ENCODE measurements around the gene PINLYP.

The PINLYP gene
- long read RNA-seq, donor 1, transcript PINLYP-204 (3 exons, 706 nt) = major isoform, 9 of 13 reads
- long read RNA-seq, donor 1, partial matches to known transcripts = 0 of 13 reads
- long read RNA-seq, donor 1, other reads (novel, unspliced or antisense) = 0 of 13 reads
- long read RNA-seq, donor 2, partial matches to known transcripts = 0 of 7 reads
- long read RNA-seq, donor 2, other reads (novel, unspliced or antisense) = 0 of 7 reads
- long read RNA-seq, donor 3, partial matches to known transcripts = 0 of 3 reads
- long read RNA-seq, donor 3, other reads (novel, unspliced or antisense) = 0 of 3 reads
- long read RNA-seq, donor 4, partial matches to known transcripts = 0 of 4 reads
- long read RNA-seq, donor 4, other reads (novel, unspliced or antisense) = 0 of 4 reads
- long read RNA-seq, donor 5, transcript PINLYP-205 (4 exons, 557 nt) = major isoform, 10 of 19 reads
- long read RNA-seq, donor 5, transcript PINLYP-203 (4 exons, 569 nt) = minor isoform, 8 of 19 reads
- long read RNA-seq, donor 5, partial matches to known transcripts = 0 of 19 reads
- long read RNA-seq, donor 5, other reads (novel, unspliced or antisense) = 0 of 19 reads
- long read RNA-seq, donor 6, transcript PINLYP-205 (4 exons, 557 nt) = major isoform, 5 of 13 reads
- long read RNA-seq, donor 6, partial matches to known transcripts = 0 of 13 reads
- long read RNA-seq, donor 6, other reads (novel, unspliced or antisense) = 0 of 13 reads
- long read RNA-seq, donor 7 = 0 reads
- long read RNA-seq, donor 8, partial matches to known transcripts = 0 of 6 reads
- long read RNA-seq, donor 8, other reads (novel, unspliced or antisense) = 0 of 6 reads

GRCh38 chr19:43575156-43575950, at the start of gene PINLYP, which contains the start of gene XRCC1:
TSS of gene PINLYP (plus strand) at chr19:43575801. CDS start at chr19:43577192, 1,391 bp downstream.
TSS of gene XRCC1 (minus strand) at chr19:43575527. CDS start at chr19:43575458, 69 bp downstream.
- peak; percentile 86 for DNase-seq

DNA sequence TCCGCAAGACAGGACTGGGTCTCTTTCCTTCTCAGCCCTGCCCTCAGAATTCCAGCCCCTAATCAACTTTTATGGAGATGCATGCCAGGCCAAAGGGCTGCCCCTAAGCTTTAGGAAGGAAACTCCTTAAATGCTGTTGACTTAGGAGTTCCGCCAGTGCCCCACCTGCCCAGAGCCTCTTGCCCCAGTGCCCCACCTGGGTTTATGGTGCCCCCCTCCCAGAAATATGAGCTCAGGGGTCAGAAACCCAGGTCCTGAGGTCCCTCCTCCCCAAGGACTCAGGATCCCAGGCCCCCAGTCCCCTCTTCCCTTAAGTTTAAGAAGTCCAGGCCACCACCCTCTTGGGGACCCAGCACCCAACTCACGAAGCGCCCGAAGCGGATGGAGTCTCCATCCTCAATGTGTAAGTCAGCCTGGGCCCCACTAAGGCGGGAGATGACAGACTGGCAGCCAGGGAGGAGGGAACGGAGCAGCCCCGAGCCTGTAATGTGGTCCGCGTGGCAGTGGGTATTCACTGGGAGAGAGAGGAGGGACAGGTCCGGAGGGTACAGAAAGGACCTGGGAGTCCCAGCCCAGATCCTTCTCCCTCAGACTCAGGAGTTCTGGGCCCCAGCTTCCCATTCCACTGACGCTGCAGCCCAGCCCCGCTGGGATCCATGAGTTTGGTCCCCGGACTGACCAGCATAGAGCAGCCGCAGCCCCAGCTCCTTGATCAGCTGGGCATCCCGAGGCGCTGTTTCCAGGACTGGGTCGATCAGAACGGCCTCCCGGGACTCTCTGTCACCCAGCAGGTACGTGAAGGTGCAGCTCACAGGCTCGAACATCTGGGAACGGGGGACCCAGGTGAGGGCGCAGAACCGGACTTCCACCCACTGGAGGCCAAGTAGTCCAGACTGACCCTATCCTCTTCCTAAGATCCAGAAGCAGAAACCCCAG, 49.5 kb upstream of the PINLYP start:
- peak; percentile 66 for DNase-seq

DNA sequence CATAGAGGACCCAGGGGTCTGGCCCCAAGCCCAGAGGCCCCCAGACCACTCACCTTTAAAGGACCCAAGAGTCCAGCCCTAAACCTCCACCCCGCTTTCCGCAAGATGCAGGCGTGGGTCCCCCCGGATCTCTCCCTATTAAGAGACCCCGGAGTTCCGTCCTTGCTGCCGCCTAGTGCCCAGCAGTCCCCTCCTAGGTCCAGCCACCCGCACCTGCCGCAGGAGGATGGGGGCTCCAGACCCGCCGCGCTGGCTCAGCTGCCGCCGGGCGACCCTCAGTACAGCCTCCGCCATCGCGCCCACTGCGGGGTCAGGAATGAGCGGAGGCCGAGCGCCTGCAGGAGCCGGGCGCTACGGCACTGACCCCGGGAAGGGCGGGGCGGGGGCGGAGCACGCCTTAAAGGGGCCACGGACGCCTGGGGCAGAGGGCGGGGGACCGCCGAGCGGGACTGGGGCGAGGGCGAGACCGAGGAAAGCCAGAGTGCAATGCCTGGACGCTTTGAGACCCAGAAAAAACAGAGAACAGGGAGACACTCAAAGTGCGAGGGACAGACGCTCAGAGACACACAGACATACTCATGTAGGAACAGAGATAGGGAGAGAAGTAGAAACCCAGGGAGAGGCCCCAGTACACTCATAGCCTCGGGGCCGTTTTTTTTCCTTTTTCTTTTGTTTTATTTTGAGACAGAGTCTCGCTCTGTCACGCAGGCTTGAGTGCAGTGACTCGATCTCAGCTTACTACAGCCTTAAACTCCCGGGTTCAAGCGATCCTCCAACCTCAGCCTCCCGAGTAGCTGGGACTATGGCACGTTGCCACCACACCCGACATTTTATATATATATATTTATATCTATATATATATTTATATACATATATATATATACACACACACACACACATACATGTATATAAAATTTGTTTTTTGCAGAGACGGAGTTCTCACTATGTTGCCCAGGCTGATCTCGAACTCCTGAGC, 48.4 kb upstream of the PINLYP start, which contains the start of gene ETHE1:
Gene ETHE1, minus strand, starts transcription at position 318 of the 976 bp plus-strand sequence. Its CDS starts 24 bp downstream, at position 294.
- peak; percentile 84 for DNase-seq

GRCh38 chr19:43527860-43528622, 47.6 kb upstream of the PINLYP start:
- peak; percentile 31 for DNase-seq

DNA sequence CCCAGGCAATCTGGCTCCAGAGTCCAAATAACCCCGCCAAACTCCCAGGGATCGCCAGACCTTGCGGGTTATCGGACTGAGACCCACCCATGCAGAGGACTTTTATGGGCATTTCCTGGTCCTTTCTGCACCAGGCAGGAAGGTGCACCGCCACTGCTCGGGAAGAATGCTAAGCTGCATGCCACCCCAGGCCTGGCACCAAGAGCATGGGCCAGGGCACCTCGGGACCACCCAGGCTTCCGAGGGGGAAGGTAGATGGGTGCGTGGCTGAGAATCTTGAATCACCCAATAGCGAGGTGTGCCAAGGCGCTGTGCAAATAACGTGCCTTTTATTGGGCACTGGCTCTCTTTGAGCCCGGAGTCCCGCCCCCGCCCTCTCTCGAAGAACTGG, 43.0 kb upstream of the PINLYP start:
- DNase-seq = no peak

DNA sequence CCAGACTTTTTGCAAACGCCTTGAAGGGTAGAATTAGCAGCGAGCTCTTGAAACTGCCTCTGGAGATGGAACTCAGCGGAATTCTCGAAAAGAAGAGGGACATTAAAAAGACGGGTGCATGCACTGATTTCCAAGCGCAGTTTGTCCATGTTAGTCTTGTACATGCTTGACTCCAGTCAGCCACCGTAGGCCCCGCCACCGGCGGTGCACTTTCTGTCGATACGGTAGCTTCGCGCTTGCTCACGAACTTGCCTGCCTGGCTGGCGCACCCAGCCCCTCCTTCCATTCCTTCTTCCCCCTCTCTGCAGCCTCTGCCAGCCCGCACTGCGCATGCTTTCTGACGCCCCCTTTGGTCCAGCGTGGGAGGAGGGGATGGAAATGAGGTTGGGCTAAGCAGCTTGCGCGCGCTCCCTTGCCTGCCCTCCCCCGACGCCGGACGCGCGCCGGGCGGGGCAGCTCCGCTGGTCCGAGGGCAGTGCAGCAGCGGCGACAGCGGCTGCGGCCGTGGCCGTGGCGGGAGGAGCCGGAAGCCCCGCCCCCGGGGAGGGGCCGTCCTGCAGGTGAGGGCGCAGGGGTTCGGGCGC, 42.5 kb upstream of the PINLYP start, which contains the start of gene ZNF575:
Gene ZNF575, plus strand, starts transcription at position 227 of the 584 bp plus-strand sequence. CDS start 1,235 bp downstream, outside the sequence.
- DNase-seq = peak; percentile 95

GRCh38 chr19:43533546-43534304, 41.9 kb upstream of the PINLYP start:
- peak; percentile 88 for DNase-seq

DNA sequence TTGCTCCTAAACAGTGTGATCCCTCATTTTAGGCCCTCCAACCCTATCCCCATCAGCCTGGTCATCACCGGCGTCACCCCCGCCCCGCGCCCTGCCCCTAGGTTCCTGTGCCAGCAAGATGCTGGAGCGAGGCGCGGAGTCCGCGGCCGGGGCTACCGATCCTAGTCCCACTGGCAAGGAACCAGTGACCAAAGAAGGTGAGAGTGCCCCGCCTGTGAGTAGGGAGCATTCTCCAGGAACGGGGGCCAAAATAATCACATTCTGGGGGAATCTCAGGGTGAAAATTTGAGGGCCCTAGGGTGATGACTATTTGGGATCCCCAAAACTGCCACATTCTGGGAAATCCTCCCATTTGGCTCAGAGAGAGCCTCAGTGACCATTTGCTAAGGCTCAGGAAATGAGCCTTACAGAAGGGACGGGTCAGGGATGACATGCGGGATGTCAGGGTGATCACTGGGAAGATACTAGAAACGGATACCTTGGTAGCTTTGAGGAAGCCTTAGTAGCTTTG, 41.2 kb upstream of the PINLYP start:
- DNase-seq = no peak

- DNase-seq = peak; percentile 63
Observed at GRCh38 chr19:43534816-43535761, 40.5 kb upstream of the PINLYP start.

DNA sequence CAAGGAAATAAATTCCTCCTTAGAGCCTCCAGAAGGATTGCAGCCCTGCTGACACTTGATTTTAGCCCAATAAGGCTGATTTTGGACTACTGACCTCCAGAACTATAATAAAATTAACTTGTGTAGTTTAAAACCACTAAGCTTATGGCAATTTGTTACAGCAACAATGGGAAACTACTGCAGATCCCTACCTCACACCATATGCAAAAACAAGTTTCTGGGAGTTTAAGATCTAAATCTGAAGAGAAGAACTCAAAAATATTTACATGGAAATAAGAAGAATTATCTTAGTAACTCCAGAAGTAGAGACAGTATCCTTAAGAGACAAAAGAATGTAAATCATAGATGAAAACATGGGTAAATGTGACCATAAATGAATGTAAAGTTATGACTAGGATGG, 36.7 kb upstream of the PINLYP start:
- DNase-seq = no peak

DNA sequence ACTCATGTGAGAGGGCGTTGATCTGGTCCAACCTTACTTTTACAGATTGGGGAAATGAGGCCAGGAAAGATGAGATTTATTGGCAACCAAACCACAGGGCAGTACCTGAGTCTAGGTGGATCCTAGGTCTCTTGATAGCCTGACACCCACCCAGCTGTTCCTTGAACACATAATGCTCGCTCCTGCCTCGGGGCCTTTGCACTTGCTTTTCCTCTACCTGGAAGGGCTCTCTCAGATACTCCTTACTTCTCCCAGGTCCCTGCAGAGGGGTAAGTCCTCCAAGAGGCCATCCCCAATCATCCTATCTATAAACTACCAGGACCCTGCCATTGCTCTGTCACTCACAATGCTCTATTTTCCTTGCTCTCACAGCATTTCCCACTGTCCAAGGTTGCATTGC, 35.2 kb upstream of the PINLYP start:
- no peak for DNase-seq

GRCh38 chr19:43541920-43542650, 33.5 kb upstream of the PINLYP start:
- DNase-seq = no peak

- DNase-seq = no peak
Observed at GRCh38 chr19:43544077-43544476, 31.5 kb upstream of the PINLYP start.

DNA sequence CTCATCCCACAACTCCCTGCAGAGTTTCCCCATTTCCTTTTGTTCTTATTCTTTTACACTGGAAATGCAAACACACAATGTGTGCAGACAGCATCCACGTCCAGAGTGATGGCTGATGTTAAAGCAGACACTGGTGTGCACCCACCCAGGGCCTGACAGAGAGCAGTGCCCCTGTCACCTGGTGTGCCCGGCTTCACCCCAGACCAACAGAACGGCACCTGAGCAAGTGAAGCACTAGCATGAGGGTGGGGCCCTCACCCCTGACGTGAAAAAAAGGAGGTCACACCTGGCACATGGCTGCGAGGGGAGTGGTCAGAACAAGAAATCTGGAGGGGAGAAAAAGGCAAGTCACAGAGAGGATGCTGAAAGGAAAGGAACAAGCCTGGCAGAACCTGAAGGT, 30.3 kb upstream of the PINLYP start:
- DNase-seq = no peak

GRCh38 chr19:43545981-43546380, 29.6 kb upstream of the PINLYP start:
- DNase-seq = no peak

DNA sequence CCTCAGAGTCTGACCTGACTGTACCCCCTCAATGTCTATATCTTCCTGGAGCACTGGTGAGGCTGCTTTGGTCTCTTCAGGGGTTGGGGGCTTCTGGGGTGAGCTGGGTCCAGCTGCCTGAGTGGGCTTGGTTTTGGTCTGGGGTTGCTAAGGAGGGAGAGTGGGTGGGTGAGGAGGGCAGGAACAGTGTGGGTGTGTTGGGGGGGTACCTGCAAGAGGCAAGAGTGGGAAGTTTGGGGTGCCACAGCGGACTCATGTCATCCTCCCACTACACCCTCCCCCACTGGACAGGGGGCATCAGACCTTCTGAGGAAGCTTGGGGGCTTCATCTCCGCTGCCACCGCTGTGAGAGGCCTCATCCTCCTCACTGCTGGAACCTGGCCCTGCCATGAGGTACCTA, 29.0 kb upstream of the PINLYP start:
- no peak for DNase-seq
